ENCODE measurements around the gene GUCY2D.

DNA sequence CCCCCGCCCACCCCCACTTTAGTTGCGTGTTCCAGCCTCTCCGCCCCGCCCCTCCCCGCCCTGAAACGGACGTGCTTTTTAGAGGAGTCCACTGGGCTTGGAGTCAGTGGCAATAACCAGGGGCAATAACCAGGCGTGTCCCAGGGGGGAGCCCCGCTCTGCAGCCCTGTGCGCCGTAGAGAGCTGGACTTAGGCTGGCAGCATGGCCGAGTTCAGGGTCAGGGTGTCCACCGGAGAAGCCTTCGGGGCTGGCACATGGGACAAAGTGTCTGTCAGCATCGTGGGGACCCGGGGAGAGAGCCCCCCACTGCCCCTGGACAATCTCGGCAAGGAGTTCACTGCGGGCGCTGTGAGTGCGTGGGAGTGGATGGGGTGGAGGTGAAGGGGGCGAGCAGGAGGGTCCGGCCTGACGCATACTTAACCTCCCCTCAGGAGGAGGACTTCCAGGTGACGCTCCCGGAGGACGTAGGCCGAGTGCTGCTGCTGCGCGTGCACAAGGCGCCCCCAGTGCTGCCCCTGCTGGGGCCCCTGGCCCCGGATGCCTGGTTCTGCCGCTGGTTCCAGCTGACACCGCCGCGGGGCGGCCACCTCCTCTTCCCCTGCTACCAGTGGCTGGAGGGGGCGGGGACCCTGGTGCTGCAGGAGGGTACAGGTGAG is 36.7 kb downstream of the GUCY2D start, which contains the start of gene ALOX15B:
- TF ChIP-seq, protein P1, sequence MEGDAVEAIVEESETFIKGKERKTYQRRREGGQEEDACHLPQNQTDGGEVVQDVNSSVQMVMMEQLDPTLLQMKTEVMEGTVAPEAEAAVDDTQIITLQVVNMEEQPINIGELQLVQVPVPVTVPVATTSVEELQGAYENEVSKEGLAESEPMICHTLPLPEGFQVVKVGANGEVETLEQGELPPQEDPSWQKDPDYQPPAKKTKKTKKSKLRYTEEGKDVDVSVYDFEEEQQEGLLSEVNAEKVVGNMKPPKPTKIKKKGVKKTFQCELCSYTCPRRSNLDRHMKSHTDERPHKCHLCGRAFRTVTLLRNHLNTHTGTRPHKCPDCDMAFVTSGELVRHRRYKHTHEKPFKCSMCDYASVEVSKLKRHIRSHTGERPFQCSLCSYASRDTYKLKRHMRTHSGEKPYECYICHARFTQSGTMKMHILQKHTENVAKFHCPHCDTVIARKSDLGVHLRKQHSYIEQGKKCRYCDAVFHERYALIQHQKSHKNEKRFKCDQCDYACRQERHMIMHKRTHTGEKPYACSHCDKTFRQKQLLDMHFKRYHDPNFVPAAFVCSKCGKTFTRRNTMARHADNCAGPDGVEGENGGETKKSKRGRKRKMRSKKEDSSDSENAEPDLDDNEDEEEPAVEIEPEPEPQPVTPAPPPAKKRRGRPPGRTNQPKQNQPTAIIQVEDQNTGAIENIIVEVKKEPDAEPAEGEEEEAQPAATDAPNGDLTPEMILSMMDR (conservative IDR thresholded peaks at IDR 0.05) = no peak
- TF ChIP-seq ZFX (IDR thresholded peaks at IDR 0.05) = no peak
